ENCODE results near the gene MRM1. TPM values are rescaled to one million over a fixed set of nuclear protein-coding genes. Genes with fewer than 3 reads are reported as not detected.

MRM1 gene
- total RNA-seq, 1 experiment from 2014 or later, result 16.5 TPM

DNA sequence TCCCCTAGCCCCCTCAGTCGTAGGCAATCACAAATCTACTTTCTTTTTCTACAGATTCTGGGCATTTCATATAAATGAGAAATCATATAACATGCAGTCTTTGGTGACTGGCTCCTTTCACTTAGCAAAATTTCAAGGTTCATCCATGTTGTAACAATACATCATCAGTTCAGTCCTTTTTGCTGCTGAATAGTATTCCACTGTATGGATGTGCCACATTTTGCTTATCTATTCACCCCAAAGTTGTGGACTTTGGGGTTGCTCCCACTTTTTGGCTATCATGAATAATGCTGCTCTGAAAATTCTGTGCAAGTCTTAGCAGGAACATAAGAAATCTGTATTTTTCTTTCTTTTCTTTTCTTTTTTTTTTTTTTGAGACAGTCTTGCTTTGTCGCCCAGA, 39.0 kb downstream of the MRM1 start:
- TF ChIP-seq, protein P1, sequence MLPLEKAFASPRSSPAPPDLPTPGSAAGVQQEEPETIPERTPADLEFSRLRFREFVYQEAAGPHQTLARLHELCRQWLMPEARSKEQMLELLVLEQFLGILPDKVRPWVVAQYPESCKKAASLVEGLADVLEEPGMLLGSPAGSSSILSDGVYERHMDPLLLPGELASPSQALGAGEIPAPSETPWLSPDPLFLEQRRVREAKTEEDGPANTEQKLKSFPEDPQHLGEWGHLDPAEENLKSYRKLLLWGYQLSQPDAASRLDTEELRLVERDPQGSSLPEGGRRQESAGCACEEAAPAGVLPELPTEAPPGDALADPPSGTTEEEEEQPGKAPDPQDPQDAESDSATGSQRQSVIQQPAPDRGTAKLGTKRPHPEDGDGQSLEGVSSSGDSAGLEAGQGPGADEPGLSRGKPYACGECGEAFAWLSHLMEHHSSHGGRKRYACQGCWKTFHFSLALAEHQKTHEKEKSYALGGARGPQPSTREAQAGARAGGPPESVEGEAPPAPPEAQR (CRISPR knock-in tag; IDR thresholded peaks at IDR 0.05), result no peak
- TF ChIP-seq RELA (CRISPR knock-in tag; IDR thresholded peaks at IDR 0.05; ENCODE audit: borderline replicate concordance) (no peak), ZMAT4 (CRISPR knock-in tag; IDR thresholded peaks at IDR 0.05) (no peak), STAT6 (CRISPR knock-in tag; conservative IDR thresholded peaks at IDR 0.05; ENCODE audit: low read depth) (no peak), MXD4 (CRISPR knock-in tag; IDR thresholded peaks at IDR 0.05; ENCODE audit: borderline replicate concordance) (no peak), E2F1 (CRISPR knock-in tag; IDR thresholded peaks at IDR 0.05) (no peak), ZNF121 (CRISPR knock-in tag; IDR thresholded peaks at IDR 0.05) (no peak), ZNF232 (CRISPR knock-in tag; IDR thresholded peaks at IDR 0.05) (no peak), CREM (CRISPR knock-in tag; IDR thresholded peaks at IDR 0.05) (no peak), ZNF512 (CRISPR knock-in tag; IDR thresholded peaks at IDR 0.05; ENCODE audit: borderline replicate concordance) (no peak)
- no peak for ATAC-seq
- Mint-ChIP-seq H3K27me3 (ENCODE audit: low read depth) (peaks cover 59% of the 10 kb centered on the region), H3K4me1 (peaks cover 21% of the 10 kb centered on the region), H3K27ac (no peak overlapping the region), H3K4me3 (no peak overlapping the region), H3K9me3 (no peaks in the 10 kb centered on the region), H3K36me3 (no peaks in the 10 kb centered on the region)
- no peak for DNase-seq (ENCODE audit: low spot score)
- CTCF ChIA-PET, result interaction anchor here (0.5 to 1.6 kb wide), 6 partner anchors 15 to 576 kb away, joined by 3 to 7 read pairs (median 4); no protein-coding TSS in a partner anchor
- POLR2A ChIA-PET, result no interaction called here

DNA sequence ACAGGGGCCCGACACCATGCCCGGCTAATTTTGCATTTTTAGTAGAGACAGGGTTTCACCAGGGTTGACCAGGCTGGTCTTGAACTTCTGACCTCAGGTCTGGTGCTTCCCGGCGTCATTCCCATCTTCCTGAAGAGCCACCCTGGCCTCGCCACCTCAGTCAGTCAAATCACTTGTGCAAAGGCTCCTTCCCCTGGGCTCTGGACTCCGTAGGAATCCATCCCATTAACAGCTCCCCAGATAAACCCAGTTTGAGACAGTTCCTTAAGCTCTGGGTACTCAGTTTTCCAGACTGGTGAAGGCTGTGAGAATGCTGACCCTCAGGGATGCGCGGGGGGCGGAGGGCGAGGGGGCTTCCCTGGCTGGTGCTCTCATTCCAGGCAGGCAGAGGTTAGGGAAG, 39.5 kb downstream of the MRM1 start:
- ATAC-seq, result peak; percentile 7; the same call in 1 of the 2 replicates
- peaks cover 21% of the 10 kb centered on the region for H3K4me1 Mint-ChIP-seq
- H3K4me3 Mint-ChIP-seq, result peak overlapping the region; percentile 76
- CTCF ChIA-PET, result interaction anchor here (0.5 to 1.6 kb wide), 9 partner anchors 15 to 576 kb away, joined by 3 to 11 read pairs (median 4); no protein-coding TSS in a partner anchor
- POLR2A ChIA-PET, result interaction anchor here (0.6 kb wide), 1 partner anchor 38 kb away, joined by 3 read pairs; no protein-coding TSS in a partner anchor
- peaks cover 59% of the 10 kb centered on the region for H3K27me3 Mint-ChIP-seq (ENCODE audit: low read depth)
- no peaks in the 10 kb centered on the region for H3K36me3 Mint-ChIP-seq
- no peak for DNase-seq (ENCODE audit: low spot score)
- H3K9me3 Mint-ChIP-seq, result no peaks in the 10 kb centered on the region
- H3K27ac Mint-ChIP-seq, result no peak overlapping the region
- no peak for TF ChIP-seq ZMAT4 (CRISPR knock-in tag; IDR thresholded peaks at IDR 0.05)
- no peak for TF ChIP-seq JAZF1 (CRISPR knock-in tag; IDR thresholded peaks at IDR 0.05)
- no peak for TF ChIP-seq E2F1 (CRISPR knock-in tag; IDR thresholded peaks at IDR 0.05)
- no peak for TF ChIP-seq MYBL2 (CRISPR knock-in tag; IDR thresholded peaks at IDR 0.05)
- TF ChIP-seq AR (CRISPR knock-in tag; IDR thresholded peaks at IDR 0.05), result no peak
- TF ChIP-seq RELA (CRISPR knock-in tag; IDR thresholded peaks at IDR 0.05; ENCODE audit: borderline replicate concordance), result no peak
- TF ChIP-seq ZBTB21 (CRISPR knock-in tag; IDR thresholded peaks at IDR 0.05; ENCODE audit: borderline replicate concordance), result no peak
- TF ChIP-seq ZNF219 (CRISPR knock-in tag; IDR thresholded peaks at IDR 0.05; ENCODE audit: borderline replicate concordance), result no peak
- TF ChIP-seq ZBTB43 (CRISPR knock-in tag; IDR thresholded peaks at IDR 0.05), result no peak
- TF ChIP-seq MAX (CRISPR knock-in tag; IDR thresholded peaks at IDR 0.05), result no peak
- TF ChIP-seq TP53 (CRISPR knock-in tag; IDR thresholded peaks at IDR 0.05), result no peak

Measured in WTC11 (cell line).